Colon (tissue), 2 donors: ENCODE measurements around the gene PP2D1.
"Not testable (repeated sequence)": the region's sequence is repeated elsewhere in the genome, so short reads cannot be mapped to it uniquely, and the experiment has no call there.

ENCODE experiments used
- FAIRE-seq: peaks from 2 replicates; lab custom pipeline; 2012; peaks lifted over from hg19 to GRCh38; lab: Jason Lieb, UNC
- donor health status: control.
- donor health status: control.

The PP2D1 gene

DNA sequence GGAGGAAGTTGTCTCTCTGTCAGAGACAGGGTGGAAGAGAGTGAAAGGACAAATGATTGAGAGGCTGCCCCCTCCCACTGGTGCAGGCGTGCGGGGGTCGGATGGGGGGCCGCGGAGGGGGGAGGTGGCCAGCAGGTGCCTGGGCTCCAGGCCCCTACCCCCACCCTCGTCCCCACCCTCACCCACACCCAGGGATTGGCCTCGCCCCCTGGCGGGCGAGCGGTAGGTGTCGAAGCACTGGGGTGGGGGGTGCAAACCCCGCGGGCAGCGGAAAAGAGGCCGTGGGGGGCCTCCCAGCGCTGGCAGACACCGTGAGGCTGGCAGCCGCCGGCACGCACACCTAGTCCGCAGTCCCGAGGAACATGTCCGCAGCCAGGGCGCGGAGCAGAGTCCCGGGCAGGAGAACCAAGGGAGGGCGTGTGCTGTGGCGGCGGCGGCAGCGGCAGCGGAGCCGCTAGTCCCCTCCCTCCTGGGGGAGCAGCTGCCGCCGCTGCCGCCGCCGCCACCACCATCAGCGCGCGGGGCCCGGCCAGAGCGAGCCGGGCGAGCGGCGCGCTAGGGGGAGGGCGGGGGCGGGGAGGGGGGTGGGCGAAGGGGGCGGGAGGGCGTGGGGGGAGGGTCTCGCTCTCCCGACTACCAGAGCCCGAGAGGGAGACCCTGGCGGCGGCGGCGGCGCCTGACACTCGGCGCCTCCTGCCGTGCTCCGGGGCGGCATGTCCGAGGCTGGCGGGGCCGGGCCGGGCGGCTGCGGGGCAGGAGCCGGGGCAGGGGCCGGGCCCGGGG lies 27.9 kb upstream of the PP2D1 start, which contains the start of gene KAT2B:
Gene KAT2B (plus strand): TSS at position 682 of the 783 bp plus-strand sequence. CDS start 32 bp downstream, at position 714.
- FAIRE-seq: no peak

DNA sequence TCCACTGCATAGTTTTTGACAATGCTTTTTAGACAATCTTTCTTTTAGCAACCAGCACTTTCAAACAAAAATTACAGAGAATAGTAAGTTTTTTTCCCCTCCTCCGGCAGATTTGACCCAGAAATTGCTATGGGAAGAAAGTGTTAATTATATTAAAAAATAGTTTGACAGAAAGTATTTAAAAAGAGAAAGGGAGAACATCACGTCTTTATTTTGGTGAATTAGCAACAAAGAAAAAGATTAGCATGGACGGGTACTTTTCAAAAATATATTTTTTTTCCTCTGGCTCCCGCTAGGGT lies 27.4 kb upstream of the PP2D1 start:
- FAIRE-seq: no peak

DNA sequence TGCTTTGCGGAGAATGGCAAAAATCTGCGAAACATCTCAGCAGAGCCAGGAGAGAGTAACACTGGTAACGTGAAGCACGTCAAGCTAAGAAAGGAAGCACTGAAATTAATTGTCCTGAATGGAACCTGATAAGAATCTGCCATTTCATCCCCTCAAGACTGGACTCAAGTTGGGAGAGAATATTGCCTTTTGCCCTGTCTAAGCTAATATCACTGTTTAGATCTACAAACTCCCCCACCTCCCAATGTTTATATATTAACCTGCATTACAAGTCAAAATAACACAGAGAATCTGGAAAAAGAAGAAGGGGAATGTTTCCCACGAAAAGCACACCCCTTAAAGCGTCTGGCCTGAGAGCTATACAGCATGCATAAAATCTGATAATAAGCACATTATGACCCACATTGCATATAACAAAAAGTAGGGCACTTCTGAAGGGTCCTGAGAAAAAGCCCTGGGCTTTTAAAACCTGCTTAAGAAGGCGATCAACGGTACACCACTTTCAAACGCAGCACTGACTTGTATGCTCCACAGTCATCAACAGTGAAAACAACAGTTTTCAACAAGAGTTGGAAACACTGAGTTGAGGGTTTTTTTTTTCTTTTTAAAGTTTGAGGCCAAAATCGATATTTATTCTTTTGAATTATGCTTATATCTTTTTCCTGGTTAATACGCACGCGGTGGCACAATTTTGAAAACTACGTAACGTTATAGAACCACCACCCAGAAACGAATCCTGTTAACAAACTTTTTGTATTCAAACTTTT lies 26.8 kb upstream of the PP2D1 start:
- no peak for FAIRE-seq

DNA sequence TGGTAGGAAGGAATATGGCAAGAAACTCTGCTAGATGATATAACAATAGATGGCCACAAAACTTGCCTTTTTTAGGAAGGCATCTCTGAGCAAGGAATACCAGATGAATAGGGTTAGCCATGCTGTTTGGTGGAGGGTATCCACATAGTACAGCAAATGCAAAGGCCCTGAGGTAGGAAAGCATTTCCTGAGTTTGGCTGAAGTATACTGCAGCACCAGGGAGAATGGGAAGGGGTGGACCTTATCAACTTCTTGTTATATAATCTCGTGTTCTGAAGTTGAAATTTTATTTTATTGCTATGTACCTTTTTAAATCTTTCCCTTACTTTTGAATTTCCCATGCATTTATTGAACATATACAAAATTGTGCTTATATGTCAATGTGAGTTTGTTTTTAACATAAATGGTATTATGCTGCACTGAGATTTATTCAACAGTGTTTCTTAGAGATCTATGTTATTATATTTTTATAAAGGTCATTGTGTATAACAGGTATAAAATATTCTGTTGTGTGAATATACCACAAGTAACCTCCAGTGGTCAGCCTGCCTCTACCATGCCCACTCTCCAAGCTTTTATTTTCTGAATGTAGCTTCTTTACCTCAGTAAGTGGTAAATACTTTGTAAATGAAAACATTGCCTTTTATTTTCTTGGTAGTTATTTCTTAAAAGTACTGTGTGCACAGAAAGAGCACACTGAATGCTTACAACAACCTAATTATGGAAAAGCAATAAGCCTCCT lies 25.4 kb upstream of the PP2D1 start:
- FAIRE-seq: no peak

DNA sequence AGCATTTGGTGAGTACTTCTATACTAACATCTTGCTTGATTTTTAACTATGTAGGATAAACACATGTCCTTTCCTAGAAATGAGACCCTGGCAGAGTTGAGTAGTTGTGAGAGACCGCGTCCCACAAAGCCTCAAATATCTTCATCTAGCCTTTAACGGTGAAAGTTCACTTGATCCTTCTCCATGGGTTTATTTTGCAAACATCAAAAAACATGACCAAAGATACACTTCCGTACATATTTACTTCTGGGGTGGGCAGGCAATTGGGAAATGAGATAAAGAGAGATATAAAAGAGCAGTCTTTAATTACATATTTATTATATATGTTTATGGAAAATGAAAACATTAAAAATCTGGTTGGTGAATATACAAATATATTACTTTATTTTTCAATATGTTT lies 23.0 kb upstream of the PP2D1 start:
- no peak for FAIRE-seq

DNA sequence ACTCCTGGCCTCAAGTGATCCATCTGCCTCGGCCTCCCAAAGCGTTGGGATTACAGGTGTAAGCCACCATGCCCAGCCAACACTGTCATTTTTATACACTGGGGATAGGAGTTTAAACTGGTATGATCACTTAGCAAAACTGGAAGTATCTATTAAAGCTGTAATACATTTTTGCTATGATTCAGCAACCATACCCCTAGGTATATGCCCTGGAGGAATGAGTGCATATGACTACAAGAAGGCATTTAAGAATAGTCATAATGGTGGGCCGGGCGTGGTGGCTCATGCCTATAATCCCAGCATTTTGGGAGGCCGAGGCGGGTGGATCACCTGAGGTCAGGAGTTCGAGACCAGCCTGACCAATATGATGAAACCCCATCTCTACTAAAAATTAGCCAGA lies 19.9 kb upstream of the PP2D1 start:
- FAIRE-seq: not testable (repeated sequence)

DNA sequence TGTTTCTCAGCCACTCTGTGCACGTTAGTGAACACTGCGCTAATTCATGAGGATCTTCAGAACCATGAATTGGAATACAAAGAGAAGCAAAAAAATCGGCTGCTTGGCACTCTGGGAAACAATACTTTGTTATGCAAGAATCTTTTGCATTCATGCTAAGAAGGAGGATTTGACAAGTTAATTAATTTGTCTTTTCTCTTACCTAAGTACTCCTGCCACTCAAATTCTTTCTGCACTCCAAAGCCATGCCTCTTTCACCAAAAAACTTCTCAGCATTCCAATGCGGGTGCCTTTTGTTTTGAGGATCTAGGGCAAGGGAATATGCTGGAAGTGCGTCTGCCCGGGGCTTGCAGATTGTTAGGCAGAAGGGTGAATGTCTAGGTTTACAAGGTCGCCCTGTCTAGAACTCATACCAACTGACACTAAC lies 16.9 kb upstream of the PP2D1 start:
- FAIRE-seq: no peak

DNA sequence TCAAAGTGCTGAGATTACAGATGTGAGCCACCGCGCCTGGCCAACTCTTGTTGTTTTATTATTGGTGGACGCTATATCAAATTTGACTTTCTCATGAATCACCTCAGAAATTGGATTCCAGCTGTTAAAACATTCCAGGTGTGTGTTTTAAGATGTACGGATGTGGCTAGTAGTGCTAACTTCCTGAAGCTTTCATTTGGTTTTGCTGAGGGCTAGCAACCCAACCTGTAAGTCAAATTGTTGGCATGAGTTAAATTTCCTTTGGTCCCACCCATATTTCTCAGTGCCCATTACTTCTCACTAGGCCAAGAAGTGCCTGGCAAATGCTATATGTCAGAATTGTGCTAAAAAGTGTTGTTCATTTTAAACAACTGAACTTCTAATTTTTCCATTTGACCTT lies 15.1 kb upstream of the PP2D1 start:
- no peak for FAIRE-seq

DNA sequence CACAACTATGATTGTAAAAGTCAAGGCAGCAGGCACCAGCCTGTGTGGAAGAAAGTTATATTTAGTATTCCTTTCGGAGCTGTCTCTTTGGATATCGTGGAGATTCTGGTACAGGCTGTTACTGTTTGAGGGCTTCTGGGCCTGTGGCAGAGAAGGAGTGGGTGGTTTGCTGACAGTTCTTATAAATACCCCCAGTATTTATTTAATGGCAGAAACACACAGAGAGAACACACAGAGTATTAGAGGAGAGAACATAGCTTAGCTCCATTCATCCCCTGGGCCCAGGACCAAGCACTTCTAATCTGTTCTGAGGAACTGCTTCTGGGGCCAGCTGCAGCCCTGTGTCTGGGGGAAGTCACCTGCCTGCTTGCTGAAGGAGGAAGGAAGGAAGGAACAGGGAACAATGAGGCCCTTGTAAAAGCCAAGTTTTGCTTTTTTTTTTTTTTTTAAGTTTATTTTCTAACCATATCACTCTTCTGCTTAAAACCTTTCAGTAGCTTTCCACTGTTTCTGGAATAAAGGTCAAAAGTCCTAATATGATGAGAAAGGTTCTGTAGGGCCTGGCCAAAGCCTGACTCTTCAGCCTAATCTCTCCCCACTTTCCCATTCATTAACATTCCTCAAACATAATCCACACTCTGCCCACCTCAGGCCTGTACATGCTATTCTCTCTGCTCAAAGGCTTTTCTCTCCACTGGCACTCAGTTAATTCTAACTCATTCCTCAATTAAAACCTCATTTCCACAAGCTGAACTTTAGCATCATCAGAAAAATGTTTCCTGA lies 11.8 kb upstream of the PP2D1 start:
- no peak for FAIRE-seq

DNA sequence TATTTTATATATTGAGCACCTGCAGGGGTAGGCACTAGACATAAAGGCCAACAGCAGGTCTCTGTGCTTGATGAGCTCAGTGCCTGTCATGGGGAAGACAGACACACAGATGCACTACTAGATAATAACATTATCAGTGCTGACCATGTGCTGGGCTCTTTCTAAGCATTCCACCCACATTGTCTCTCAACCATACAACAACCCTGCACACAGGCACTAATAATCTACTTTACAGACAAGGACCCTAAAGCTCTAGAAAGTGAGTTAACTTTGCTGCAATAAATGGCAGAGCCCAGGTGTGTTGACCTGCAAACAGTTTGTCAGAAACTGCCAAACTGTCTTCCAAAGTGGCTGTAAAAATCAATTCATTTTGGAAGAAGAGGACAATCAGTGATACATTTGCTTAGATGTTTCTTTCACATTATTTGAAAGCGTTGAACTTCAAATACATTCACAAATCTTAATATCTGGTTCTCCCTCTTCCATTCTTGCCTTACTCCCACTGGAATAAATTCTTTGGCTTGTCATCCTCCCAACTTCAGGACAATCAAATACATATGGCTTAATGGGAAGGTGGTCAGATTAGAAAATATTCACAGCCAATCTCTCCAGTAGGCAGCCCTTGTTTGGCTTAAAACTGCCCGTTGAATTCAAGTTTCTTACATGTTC lies 11.0 kb upstream of the PP2D1 start:
- no peak for FAIRE-seq

DNA sequence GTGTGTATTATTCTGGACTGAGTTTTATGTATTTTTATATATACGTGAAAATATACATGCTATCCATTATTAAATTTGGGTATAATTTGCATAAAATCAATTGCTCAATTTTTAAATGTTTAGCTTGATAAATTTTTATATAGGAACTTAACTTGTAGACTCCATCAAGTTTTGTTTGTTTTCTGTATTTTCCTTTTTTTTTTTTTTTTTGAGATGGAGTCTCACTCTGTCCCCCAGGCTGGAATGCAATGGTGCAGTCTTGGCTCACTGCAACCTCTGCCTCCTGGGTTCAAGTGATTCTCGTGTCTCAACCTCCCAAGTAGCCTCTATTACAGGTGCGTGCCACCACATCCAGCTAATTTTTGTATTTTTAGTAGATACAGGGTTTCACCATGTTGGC lies 4.0 kb upstream of the PP2D1 start:
- not testable (repeated sequence) for FAIRE-seq

DNA sequence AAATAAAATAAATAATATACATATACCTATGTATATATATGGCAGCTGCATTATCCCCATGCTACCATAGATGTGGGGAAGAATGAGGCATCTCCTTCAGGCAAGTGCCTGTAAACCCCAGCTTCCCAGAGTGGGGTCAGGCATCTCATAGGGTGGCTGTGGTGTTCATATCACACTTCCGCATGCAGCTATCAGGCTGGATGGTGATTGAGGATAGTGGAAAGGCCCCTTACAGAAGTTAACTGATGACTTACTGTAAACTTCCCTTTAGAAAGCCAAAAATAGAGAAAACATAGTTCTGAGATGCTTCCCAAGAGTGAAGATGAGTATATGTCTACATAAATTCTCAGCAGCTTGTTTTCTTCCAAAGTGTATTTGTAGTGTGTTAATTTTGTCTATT lies 3.5 kb upstream of the PP2D1 start:
- FAIRE-seq: no peak

DNA sequence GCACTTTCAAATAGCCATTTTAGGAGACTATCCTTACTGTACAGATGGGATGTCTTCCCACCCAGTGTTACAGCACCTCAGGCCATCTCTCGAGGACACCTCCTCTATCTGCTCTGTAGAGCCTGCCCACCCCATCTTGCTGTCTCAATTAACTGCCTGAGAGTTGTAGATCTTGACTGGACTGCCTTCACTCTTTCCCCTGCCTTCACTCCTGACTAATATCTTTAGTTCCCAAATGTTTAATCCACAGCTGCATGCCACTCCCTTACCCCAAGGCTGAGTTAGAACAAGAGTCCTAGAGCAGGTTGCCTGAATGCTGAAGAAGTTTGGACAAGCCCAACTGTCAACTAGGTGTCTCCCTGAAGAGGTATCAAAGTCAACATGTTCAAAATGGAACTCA lies 1.3 kb upstream of the PP2D1 start:
- no peak for FAIRE-seq

DNA sequence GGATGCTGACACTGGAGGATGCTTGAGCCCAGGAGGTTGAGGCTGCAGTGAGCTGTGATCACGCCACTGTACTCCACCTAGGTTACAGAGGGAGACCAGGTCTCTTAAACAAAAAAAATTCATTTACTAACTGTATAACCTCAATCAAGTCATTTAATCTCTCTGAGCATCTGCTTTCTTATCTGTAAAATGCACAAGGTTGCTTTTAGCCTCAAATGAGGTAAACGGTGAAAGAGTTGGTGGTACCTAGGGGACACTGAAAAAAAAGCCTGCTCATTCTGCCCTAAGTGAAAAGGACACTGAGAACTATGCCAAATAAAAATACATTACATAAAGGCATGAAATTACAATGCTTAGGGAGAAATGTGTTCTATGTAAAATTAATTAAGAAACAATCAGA lies 3.4 kb downstream of the PP2D1 start:
- FAIRE-seq: no peak

DNA sequence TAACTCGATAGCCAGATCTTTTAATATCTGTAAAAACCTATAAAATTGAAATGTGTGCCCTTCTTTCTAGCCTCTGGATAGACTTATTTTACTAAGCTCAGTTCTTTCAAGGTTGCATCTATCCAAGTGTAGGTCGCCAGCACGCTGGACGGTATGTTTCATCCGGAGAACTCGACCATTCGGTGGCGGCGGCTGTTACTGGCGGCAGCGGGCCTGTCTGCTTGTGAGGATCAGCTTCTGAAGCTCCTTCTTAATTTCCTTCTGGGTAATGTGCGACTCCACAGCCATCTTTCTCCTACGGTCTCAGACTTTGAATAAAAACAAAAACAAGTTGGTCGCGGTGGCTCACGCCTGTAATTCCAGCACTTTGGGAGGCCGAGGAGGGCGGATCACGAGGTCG lies 4.1 kb downstream of the PP2D1 start:
- FAIRE-seq: no peak

DNA sequence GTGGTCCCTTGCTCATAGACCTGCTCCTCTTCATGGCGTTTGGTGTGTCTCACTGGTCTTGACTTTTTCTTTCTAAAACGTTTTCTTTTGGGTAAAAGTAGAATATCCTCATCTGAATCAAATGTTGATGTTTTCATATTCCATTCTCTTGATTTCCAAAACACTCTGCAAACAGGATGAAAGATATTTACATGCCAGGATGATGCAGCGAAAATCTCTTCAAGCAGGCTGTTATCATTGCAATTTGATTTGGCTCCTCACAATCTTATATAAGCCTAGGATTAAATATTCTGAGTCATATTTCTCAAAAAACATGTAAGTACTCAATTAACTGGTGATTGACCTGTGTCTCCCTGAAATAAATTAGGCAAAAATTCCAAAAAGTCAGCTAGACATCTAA lies 10.1 kb downstream of the PP2D1 start:
- no peak for FAIRE-seq

DNA sequence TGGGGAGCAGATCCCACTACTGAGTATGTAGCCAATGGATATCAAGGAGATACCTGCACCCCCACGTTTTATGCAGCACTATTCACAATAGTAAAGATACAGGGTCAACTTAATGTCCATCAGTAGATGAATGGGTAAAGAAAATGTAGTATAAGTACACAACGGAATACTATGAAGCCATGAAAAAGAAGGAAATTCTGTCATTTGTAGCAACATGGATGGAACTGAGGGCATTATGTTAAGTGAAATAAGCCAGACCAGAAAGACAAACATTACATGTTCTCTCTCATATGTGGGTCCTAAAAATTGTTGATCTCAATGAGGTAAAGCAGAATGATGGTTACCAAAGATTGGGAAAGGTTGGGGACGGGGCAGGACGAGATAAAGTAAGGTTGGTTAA lies 14.6 kb downstream of the PP2D1 start:
- FAIRE-seq: no peak

DNA sequence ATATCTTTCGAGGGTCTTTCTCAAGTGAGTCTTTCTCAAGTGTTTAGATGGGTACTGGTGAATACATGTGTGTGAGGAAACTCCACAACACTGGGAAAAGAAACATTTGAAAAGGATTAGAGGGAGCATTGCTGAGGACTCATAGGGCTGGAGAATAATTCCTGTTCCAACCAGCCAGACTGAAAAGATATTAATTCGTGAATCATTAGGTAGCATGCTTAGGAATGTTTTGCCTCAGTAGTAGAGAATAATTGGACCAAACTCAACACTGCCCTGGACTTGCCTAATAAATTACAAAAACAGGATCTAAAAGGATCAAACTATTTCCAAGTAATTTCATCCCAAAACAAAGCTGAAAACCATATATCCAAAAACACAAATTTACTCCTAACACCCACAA lies 17.3 kb downstream of the PP2D1 start:
- FAIRE-seq: no peak

DNA sequence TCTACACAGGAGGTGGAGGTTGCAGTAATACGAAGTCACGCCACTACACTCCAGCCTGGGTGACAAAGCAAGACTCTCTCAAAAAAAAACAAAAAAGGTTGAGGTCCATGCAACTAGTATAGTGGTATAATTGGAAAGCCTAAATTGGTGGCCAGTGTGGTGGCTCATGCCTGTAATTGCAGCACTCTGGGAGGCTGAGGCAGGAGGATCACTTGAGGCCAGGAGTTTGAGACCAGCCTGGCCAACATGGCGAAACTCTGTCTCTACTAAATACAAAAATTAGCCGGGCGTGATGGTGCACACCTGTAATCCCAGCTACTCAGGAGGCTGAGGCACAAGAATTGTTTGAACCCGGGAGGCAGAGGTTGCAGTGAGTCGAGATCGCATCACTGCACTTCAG lies 23.2 kb downstream of the PP2D1 start:
- FAIRE-seq: not testable (repeated sequence)

DNA sequence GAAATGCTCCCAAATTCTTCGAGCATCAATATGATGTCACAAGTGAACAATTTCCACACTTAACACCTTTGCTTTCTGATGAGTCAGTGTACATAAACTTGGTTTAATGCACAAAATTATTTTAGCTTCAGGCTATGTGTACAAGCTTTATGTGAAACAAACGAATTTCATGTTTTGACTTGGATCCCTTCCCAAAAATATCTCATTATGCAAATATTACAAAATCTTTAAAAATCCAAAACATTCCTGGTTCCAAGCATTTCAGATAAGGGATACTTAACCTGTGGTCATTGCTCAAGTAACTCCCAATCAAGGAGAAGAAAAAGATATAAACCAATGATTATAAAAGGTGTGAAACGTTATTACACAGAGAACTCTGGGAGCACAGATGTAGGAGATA lies 40.0 kb downstream of the PP2D1 start:
- no peak for FAIRE-seq

DNA sequence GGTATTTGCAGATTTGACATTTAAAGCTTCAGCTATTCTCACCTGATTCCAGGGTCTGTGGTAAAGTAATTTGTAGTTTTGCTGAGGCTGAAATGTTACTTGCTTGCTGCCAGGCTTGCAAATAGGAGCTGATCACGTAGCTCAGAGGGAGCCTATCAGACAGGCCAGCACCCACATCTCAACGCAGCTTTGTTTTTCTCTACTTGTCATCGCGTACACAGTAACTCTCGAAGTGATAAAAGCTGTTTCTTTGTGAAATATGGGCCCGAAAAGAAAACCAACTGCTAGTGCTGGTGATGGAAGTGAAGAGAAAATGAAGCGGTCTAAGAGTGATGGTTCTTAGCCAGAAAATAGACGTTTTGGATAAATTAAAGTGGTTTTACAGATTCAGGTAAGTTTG lies 41.7 kb downstream of the PP2D1 start:
- FAIRE-seq: no peak

DNA sequence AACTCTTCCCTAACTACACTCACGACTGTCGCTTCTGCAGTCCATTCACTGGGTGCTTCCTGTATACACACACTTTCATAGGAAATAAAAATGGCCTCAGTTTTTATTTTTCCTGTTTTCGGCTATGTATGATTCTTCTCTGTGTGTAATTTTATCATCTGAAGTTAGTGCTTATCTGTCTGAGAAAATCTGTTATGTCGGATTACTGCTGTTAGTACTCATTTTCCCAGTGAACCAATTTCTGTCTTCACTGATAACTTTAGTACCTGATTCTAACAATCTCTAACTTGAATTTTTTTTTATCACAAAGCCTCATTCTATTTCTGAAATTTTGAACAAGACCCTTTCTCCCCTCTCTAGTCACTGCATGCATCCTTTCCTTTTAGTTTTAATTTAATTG lies 44.3 kb downstream of the PP2D1 start:
- no peak for FAIRE-seq
